Type B pancreatic cell (in vitro differentiated cells): ENCODE measurements around the gene PMEPA1. TPM values are rescaled to one million over a fixed set of nuclear protein-coding genes. Genes with fewer than 3 reads are reported as not detected.

Source experiments
- DNase-seq: peaks from one replicate; pipeline ENCODE4 v3.0.0; 2021; ENCODE audit warnings: mixed read lengths; ENCODE audit not compliant: unreplicated experiment; ENCODE audit errors: extremely low spot score
- H3K27ac Mint-ChIP-seq: 2 replicates; pipeline ENCODE4 v1.8.0; 2021; ENCODE audit warnings: mild to moderate bottlenecking, mixed read lengths
- H3K27me3 Mint-ChIP-seq: 2 replicates; pipeline ENCODE4 v1.8.0; 2021; ENCODE audit warnings: mixed read lengths
- H3K36me3 Mint-ChIP-seq: 2 replicates; pipeline ENCODE4 v1.8.0; 2021; ENCODE audit warnings: mixed read lengths
- H3K4me1 Mint-ChIP-seq: one replicate; pipeline ENCODE4 v1.8.0; 2021; ENCODE audit warnings: mixed read lengths; ENCODE audit not compliant: unreplicated experiment
- H3K4me3 Mint-ChIP-seq: 2 replicates; pipeline ENCODE4 v1.8.0; 2021; ENCODE audit warnings: mild to moderate bottlenecking, mixed read lengths
- H3K9me3 Mint-ChIP-seq: 2 replicates; pipeline ENCODE4 v1.8.0; 2021; ENCODE audit warnings: mixed read lengths
- long read RNA-seq: library from polyadenylated mRNA; unstranded; transcript quantifications from one replicate; pipeline ENCODE4 v2.0.0, GENCODE V29; 2020
- total RNA-seq: library from RNA; stranded (reverse); gene quantifications from 2 replicates; pipeline ENCODE4 v1.2.1, GENCODE V29; 2021; ENCODE audit warnings: low replicate concordance
- TF ChIP-seq, protein P1 (sequence below): fragments of 200-600 bp; sonication (generic); conservative IDR thresholded peaks from 2 replicates; pipeline ENCODE4 v1.5.0; 2021; ENCODE audit warnings: antibody characterized with exemption, mild to moderate bottlenecking

The PMEPA1 gene, protein sequence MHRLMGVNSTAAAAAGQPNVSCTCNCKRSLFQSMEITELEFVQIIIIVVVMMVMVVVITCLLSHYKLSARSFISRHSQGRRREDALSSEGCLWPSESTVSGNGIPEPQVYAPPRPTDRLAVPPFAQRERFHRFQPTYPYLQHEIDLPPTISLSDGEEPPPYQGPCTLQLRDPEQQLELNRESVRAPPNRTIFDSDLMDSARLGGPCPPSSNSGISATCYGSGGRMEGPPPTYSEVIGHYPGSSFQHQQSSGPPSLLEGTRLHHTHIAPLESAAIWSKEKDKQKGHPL
- 4.3 and 8.8 TPM in 2 replicates for total RNA-seq
- long read RNA-seq = 0 reads

DNA sequence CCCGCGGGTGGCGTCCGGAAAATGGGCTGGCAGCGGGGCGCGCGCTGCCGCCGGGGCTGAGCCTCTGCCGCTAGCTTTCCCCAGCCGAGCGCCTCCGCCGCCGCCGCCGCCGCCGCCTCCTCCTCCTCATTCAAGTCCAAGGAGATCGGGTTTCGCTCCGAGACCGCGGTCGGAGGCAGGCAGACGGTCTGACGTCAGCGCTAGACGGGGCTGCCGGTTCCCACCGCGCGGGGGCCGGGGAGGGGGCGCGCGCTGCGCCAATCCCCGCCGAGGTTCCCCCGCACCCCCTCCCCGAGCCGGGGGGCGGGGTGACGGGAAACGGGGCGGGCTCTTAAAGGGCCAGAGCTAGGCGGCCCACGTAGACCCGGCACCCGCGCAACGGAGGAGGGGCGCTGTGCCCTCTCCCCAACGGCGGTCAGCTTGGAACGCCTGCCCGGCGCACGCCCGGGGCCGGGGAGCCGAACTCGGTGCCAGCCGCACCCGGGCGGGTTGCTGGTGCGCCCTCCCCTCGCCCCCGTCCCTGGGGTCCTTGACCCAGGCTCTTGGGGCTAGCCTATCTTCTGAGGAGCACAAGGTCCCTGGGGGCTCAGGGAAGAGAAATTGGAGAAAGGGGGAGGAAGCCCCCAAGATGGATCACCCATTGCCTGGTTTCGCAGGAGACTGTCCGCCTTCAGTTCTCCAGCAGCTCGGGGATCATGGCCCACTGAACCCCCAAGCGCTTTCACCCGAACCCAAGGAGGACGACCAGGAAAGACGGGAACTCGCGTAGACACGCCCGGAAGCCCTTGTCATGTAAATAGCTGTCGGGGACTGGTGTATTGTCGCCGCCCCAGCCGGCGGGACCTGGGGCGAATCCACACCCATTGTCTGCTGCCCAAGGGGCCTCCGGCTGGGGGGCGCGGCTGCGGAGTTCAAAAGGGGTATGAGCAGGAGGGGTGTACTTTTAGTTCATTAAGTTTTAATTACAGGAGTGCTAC lies at the start of gene PMEPA1:
Gene PMEPA1 (minus strand): TSS at position 193 of the 977 bp plus-strand sequence. CDS start 433 bp downstream, outside the sequence.
- Mint-ChIP-seq H3K27ac (peak within 1 kb of the TSS; percentile 89), H3K4me3 (peak within 1 kb of the TSS; percentile 96), H3K36me3 (no peaks in the 10 kb centered on the region), H3K4me1 (peaks cover 32% of the 10 kb centered on the region), H3K9me3 (no peaks in the 10 kb centered on the region), H3K27me3 (peaks cover 49% of the 10 kb centered on the region)
- TF ChIP-seq, protein P1, sequence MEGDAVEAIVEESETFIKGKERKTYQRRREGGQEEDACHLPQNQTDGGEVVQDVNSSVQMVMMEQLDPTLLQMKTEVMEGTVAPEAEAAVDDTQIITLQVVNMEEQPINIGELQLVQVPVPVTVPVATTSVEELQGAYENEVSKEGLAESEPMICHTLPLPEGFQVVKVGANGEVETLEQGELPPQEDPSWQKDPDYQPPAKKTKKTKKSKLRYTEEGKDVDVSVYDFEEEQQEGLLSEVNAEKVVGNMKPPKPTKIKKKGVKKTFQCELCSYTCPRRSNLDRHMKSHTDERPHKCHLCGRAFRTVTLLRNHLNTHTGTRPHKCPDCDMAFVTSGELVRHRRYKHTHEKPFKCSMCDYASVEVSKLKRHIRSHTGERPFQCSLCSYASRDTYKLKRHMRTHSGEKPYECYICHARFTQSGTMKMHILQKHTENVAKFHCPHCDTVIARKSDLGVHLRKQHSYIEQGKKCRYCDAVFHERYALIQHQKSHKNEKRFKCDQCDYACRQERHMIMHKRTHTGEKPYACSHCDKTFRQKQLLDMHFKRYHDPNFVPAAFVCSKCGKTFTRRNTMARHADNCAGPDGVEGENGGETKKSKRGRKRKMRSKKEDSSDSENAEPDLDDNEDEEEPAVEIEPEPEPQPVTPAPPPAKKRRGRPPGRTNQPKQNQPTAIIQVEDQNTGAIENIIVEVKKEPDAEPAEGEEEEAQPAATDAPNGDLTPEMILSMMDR = peak; percentile 48
- DNase-seq = peak; percentile 96

DNA sequence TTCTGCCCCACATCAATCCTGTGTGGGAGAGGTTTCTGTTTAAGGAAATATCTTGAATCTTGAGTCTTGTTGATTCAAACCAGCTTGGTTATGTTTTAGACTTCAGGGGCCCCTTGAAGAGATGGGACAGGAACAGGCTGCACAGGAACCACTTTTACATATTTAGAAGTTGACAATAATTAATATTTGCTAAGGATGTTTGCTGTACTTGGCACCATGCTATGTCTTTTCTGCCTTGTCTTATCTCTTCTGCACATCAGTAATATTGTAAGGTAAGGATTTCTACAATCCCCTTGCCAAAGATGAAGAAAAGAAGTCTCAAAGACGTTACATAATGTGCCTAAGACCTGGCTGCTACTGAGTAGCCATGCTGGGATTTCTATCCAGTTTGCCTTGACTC lies 48.0 kb upstream of the PMEPA1 start:
- Mint-ChIP-seq H3K27ac (no peak overlapping the region), H3K4me3 (no peak overlapping the region)
- TF ChIP-seq, protein P1 = no peak

DNA sequence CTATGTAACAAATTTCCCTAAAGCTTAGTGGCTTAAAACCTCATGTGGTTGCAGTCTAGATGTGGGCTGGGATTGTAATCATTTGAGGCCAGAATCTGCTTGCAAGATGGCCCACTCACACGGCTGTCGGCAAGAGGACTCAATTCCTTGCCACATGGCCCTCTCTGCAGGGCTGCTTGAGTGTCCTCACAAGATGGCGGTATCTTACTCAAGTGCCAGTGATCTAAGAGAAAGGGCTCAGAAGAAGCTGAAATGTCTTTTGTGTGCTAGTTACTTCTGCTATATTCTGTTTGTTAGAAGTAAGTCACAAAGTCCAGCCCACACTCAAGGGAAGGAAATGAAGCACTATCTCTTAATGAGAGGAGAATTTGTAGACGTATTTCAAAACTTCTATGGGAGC lies 47.1 kb upstream of the PMEPA1 start:
- Mint-ChIP-seq H3K4me3 (no peak overlapping the region), H3K27me3 (peaks cover 24% of the 10 kb centered on the region), H3K36me3 (no peaks in the 10 kb centered on the region), H3K27ac (no peak overlapping the region), H3K4me1 (peaks cover 4% of the 10 kb centered on the region), H3K9me3 (no peaks in the 10 kb centered on the region)
- TF ChIP-seq, protein P1 = no peak
- DNase-seq = no peak

More for the DNA sequence above, 48.0 kb upstream of the PMEPA1 start:
- Mint-ChIP-seq H3K4me1 (peaks cover 4% of the 10 kb centered on the region), H3K9me3 (no peaks in the 10 kb centered on the region), H3K36me3 (no peaks in the 10 kb centered on the region), H3K27me3 (peaks cover 30% of the 10 kb centered on the region)
- DNase-seq = no peak

DNA sequence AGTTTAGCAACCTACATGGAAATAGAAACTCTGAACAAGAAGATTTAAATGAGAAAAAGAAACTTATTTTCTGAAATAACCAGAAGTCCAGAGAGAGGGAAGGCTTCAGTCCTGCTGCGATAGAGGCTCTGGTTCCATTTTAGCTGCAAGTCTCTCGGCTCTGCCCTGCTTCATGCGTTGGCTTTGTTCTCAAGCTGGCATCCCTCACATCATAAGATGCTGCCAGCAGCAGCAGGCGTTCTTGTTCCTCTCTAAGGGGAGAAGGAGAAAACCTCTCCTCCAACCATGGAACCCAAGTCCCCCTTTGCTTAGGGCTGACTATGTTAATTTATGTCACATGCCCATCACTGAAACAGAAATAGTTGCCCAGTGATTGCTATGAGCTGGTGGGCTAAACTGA lies 46.4 kb upstream of the PMEPA1 start:
- Mint-ChIP-seq H3K36me3 (no peaks in the 10 kb centered on the region), H3K27me3 (peaks cover 23% of the 10 kb centered on the region), H3K9me3 (no peaks in the 10 kb centered on the region), H3K4me3 (no peak overlapping the region), H3K27ac (no peak overlapping the region), H3K4me1 (peaks cover 4% of the 10 kb centered on the region)
- no peak for DNase-seq
- TF ChIP-seq, protein P1 = no peak

DNA sequence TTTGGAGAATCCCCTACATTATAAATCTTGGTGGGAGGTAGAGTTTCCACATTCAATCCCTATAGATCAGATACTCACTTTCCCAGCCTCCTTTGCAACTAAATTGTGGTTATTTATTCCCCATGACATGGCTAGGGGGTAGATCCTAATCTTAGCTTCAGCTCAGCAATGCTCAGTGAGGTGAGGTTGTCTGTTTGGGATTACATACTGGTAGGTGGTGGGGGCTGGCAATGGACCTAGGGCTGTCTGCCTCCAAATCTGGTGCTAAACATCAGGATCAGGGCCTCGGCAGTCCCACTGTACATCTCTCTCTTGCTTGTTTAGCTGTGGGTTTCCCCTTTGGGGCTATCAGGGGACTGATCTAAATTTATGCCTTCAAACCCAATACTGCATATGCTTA lies 45.8 kb upstream of the PMEPA1 start:
- TF ChIP-seq, protein P1 = no peak
- H3K36me3 Mint-ChIP-seq = no peaks in the 10 kb centered on the region
- H3K4me3 Mint-ChIP-seq = no peak overlapping the region
- no peak overlapping the region for H3K27ac Mint-ChIP-seq
- peaks cover 21% of the 10 kb centered on the region for H3K27me3 Mint-ChIP-seq
- DNase-seq = no peak
- peaks cover 4% of the 10 kb centered on the region for H3K4me1 Mint-ChIP-seq
- no peaks in the 10 kb centered on the region for H3K9me3 Mint-ChIP-seq
